ENCODE results near the gene TTYH2.

- TF ChIP-seq CTCF (IDR thresholded peaks at IDR 0.05): no peak
- no peak for TF ChIP-seq CREB1 (CRISPR knock-in tag; IDR thresholded peaks at IDR 0.05)
- TF ChIP-seq MAX (CRISPR knock-in tag; IDR thresholded peaks at IDR 0.05): no peak
- no peak for TF ChIP-seq ATF3 (CRISPR knock-in tag; conservative IDR thresholded peaks at IDR 0.05)
- no peak for TF ChIP-seq JUN (CRISPR knock-in tag; IDR thresholded peaks at IDR 0.05)
- TF ChIP-seq ZNF232 (CRISPR knock-in tag; IDR thresholded peaks at IDR 0.05): no peak
- TF ChIP-seq GTF2I (CRISPR knock-in tag; conservative IDR thresholded peaks at IDR 0.05): no peak
- no peak for TF ChIP-seq MLX (CRISPR knock-in tag; IDR thresholded peaks at IDR 0.05)
Measured at GRCh38 chr17:74172700-74173099, 40.7 kb upstream of the TTYH2 start.

Data from WTC11 (cell line).